GM19463 (cell line): ENCODE measurements around the gene SERPINB10.
"Not testable (repeated sequence)": the region's sequence is repeated elsewhere in the genome, so short reads cannot be mapped to it uniquely, and the experiment has no call there.

Source experiments
- ATAC-seq: cut with Tn5 transposase; IDR thresholded peaks from one replicate; pipeline ENCODE4 v1.9.1; 2021; ENCODE audit warnings: mild to moderate bottlenecking, moderate library complexity; ENCODE audit not compliant: unreplicated experiment

SERPINB10 gene

GRCh38 chr18:63940543-63941050, 32.8 kb downstream of the SERPINB10 start:
- not testable (repeated sequence) for ATAC-seq

GRCh38 chr18:63947051-63947790, 39.5 kb downstream of the SERPINB10 start:
- no peak for ATAC-seq

- peak; percentile 91 for ATAC-seq
Observed at GRCh38 chr18:63949068-63949737, 41.4 kb downstream of the SERPINB10 start, which contains the start of gene HMSD. TSS of gene HMSD (plus strand) at chr18:63949301. CDS start at chr18:63953456, 4,155 bp downstream.

- ATAC-seq: peak; percentile 46
Observed at GRCh38 chr18:63951302-63951705, 43.5 kb downstream of the SERPINB10 start.

- no peak for ATAC-seq
Observed at GRCh38 chr18:63953811-63954210, 46.1 kb downstream of the SERPINB10 start.

GRCh38 chr18:63956755-63957154, 49.0 kb downstream of the SERPINB10 start:
- ATAC-seq: no peak

GRCh38 chr18:63960891-63961290, 53.1 kb downstream of the SERPINB10 start:
- no peak for ATAC-seq

GRCh38 chr18:63961435-63961980, 53.8 kb downstream of the SERPINB10 start:
- no peak for ATAC-seq

GRCh38 chr18:63962137-63962536, 54.4 kb downstream of the SERPINB10 start:
- ATAC-seq: no peak

GRCh38 chr18:63963615-63964256, 56.0 kb downstream of the SERPINB10 start:
- ATAC-seq: peak; percentile 81

GRCh38 chr18:63964908-63965307, 57.1 kb downstream of the SERPINB10 start:
- ATAC-seq: no peak

- no peak for ATAC-seq
Observed at GRCh38 chr18:63965716-63966330, 58.1 kb downstream of the SERPINB10 start.

GRCh38 chr18:63969942-63970808, 62.4 kb downstream of the SERPINB10 start, which contains the start of gene SERPINB8:
TSS of gene SERPINB8 (plus strand) at chr18:63970081. CDS start at chr18:63978309, 8,228 bp downstream.
- ATAC-seq: peak; percentile 90

- peak; percentile 1 for ATAC-seq
Observed at GRCh38 chr18:63970809-63971205, 63.0 kb downstream of the SERPINB10 start.

GRCh38 chr18:63971320-63972001, 63.7 kb downstream of the SERPINB10 start:
- ATAC-seq: no peak

GRCh38 chr18:63972002-63972376, 64.2 kb downstream of the SERPINB10 start:
- no peak for ATAC-seq

- ATAC-seq: no peak
Observed at GRCh38 chr18:63974991-63975390, 67.2 kb downstream of the SERPINB10 start.

- ATAC-seq: no peak
Observed at GRCh38 chr18:63975628-63976027, 67.9 kb downstream of the SERPINB10 start.

- ATAC-seq: no peak
Observed at GRCh38 chr18:63977040-63977439, 69.3 kb downstream of the SERPINB10 start.
